Right cardiac atrium (tissue), 5 donors: ENCODE measurements around the gene FAM234A. TPM values are rescaled to one million over a fixed set of nuclear protein-coding genes. Genes with fewer than 3 reads are reported as not detected.
A peak's percentile ranks its signal among the peaks of the same experiment; 100 is the strongest.
"Not testable (repeated sequence)": the region's sequence is repeated elsewhere in the genome, so short reads cannot be mapped to it uniquely, and the experiment has no call there.

Experiments
- ATAC-seq, 2 donors: fragments of 200-7000 bp; cut with Tn5 transposase; one replicate each; pipeline versions ENCODE4 v1.8.0 to v1.9.1; 2020; ENCODE audit warnings: moderate library complexity in 2 of 2, mild to moderate bottlenecking in 1 of 2
- DNase-seq, 3 donors: peaks; one replicate each; pipeline ENCODE4 v3.0.0-alpha.2; 2020
- H3K27ac ChIP-seq: one replicate; pipeline ENCODE4 v1.5.1; 2013; ENCODE audit warnings: mild to moderate bottlenecking, low read length, control low read depth, moderate library complexity
- H3K27me3 ChIP-seq: one replicate; pipeline ENCODE4 v1.6.1; 2013; ENCODE audit not compliant: control insufficient read depth, insufficient read depth
- H3K4me1 ChIP-seq: one replicate; pipeline ENCODE4 v1.6.1; 2013; ENCODE audit warnings: low read length; ENCODE audit not compliant: control insufficient read depth, insufficient read depth
- H3K4me3 ChIP-seq: one replicate; pipeline ENCODE4 v1.5.1; 2013; ENCODE audit warnings: low read length, control low read depth
- H3K9me3 ChIP-seq: one replicate; pipeline ENCODE4 v1.6.1; 2013; ENCODE audit warnings: low read length; ENCODE audit not compliant: control insufficient read depth
- WGBS: extraction: QIAGEN DNeasy Blood & Tissue Kit; methylation state at CpG from one replicate; pipeline ENCODE4 v1.1.7; 2013; 5-methylcytosine and 5-hydroxymethylcytosine counted together
- intact Hi-C, 4 donors: fragments of 100-400 bp; cut with DNase I; formaldehyde crosslinking; loops; one replicate each; pipeline versions ENCODE4 v1.11.0 to v1.14.0; 2022 to 2023
- polyA plus RNA-seq: library from polyadenylated mRNA; stranded (reverse); fragments of 200-250 nt; gene quantifications from one replicate; pipeline ENCODE4 v1.2.3, GENCODE V29; 2013
- total RNA-seq, 4 donors: library from RNA; stranded (reverse); fragmentation: NEBNext Ultra II Directional; extraction: Animal tissue kit (Norgen Biotek cat#: 25700); gene quantifications; one replicate each; pipeline ENCODE4 v1.2.1, GENCODE V29; 2021
- donor health status: healthy with polysubstance abuse.
- donor health status: DM: no; HTN: yes; CAD: no.
- donor health status: DM: no; HTN: no; CAD: no.
- donor health status: DM: no; HTN: yes; CAD: no; lungs with severe emphysema.
- donor health status: DM: yes; HTN: yes; CAD: no.

FAM234A gene
- total and polyA plus RNA-seq, 5 donors = 131 to 171 (median 143) TPM

- WGBS = 97% methylated on average over 25 of the region's 25 CpGs
- peak in 2 of 3 donors; percentile 46 to 51 for DNase-seq
- intact Hi-C loops = no loop called here
- H3K27me3 ChIP-seq = no peaks in the 10 kb centered on the region
- H3K27ac ChIP-seq = no peak overlapping the region
- no peaks in the 10 kb centered on the region for H3K9me3 ChIP-seq
- ATAC-seq = no peak
- peaks cover 2% of the 10 kb centered on the region for H3K4me1 ChIP-seq
- H3K4me3 ChIP-seq = no peak overlapping the region
These were observed 19.8 kb downstream of the FAM234A start for GRCh38 chr16:254461-254860.

DNA sequence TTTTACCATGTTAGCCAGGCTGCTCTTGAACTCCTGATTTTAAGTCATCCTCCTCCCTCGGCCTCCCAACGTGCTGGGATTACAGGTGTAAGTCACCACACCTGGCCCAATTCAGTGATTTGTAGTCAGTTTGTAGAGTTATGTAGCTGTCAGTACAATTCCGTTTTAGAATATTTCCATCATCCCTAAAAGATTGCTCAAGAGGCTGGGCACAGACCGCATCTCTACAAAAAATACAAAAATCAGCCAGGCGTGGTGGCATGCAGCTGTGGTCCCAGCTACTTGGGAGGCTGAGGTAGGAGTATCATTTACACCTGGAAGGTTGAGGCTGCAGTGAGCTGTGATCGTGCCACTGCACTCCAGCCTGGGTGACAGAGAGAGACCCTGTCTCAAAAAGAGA, 20.6 kb downstream of the FAM234A start:
- Histone ChIP-seq H3K4me1 (peaks cover 2% of the 10 kb centered on the region), H3K27me3 (no peaks in the 10 kb centered on the region), H3K27ac (no peak overlapping the region), H3K9me3 (no peaks in the 10 kb centered on the region), H3K4me3 (no peak overlapping the region)
- DNase-seq = peak in 1 of 3 donors; percentile 11
- no peak for ATAC-seq
- 95% methylated on average over 6 of the region's 6 CpGs for WGBS
- intact Hi-C loops = no loop called here

DNA sequence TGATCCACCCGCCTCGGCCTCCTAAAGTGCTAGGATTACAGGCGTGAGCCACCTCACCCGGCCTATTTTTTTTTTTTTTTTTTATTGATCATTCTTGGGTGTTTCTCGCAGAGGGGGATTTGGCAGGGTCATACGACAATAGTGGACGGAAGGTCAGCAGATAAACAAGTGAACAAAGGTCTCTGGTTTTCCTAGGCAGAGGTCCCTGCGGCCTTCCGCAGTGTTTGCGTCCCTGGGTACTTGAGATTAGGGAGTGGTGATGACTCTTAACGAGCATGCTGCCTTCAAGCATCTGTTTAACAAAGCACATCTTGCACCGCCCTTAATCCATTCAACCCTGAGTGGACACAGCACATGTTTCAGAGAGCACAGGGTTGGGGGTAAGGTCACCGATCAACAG, 23.5 kb downstream of the FAM234A start:
- H3K27me3 ChIP-seq, DNase-seq, ATAC-seq, intact Hi-C loops, H3K4me1 ChIP-seq, H3K27ac ChIP-seq, H3K4me3 ChIP-seq, H3K9me3 ChIP-seq: not testable (repeated sequence)
- 91% methylated on average over 11 of the region's 13 CpGs for WGBS

DNA sequence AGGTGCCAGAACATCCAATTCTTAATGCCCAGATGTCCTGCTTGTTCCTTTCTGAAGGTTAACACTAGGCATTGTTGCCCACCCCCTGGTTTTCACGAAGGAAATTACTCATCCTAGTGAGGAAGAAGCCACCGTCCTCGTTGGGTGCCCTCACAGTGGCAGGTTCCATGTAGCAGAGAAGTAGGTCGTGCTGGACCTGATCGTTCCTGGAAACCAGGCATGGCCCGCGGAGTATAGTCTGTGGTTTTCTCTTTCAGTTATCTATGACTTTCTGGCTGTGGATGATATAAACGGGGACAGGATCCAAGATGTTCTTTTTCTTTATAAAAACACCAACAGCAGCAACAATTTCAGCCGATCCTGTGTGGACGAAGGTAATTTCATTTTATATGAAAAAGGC, 24.6 kb downstream of the FAM234A start:
- no peak for ATAC-seq
- H3K4me3 ChIP-seq = no peak overlapping the region
- 78% methylated on average over 10 of the region's 10 CpGs for whole genome bisulfite sequencing

GRCh38 chr16:259814-260253, 25.2 kb downstream of the FAM234A start:
- intact Hi-C loops = no loop called here
- WGBS = 93% methylated on average over 13 of the region's 13 CpGs

More for the DNA sequence above, 24.6 kb downstream of the FAM234A start:
- intact Hi-C loops = no loop called here
- Histone ChIP-seq H3K9me3 (no peaks in the 10 kb centered on the region), H3K27ac (no peak overlapping the region), H3K27me3 (no peaks in the 10 kb centered on the region), H3K4me1 (no peaks in the 10 kb centered on the region)
- no peak for DNase-seq

GRCh38 chr16:260326-260725, 25.7 kb downstream of the FAM234A start:
- 94% methylated on average over 19 of the region's 19 CpGs for WGBS
- no peak overlapping the region for H3K27ac ChIP-seq
- intact Hi-C loops = no loop called here
- H3K4me3 ChIP-seq = no peak overlapping the region
- ATAC-seq = no peak
- no peaks in the 10 kb centered on the region for H3K4me1 ChIP-seq
- no peaks in the 10 kb centered on the region for H3K9me3 ChIP-seq
- H3K27me3 ChIP-seq = no peaks in the 10 kb centered on the region
- DNase-seq = peak in 2 of 3 donors; percentile 30 to 41

More at GRCh38 chr16:259814-260253, 25.2 kb downstream of the FAM234A start:
- Histone ChIP-seq H3K4me3 (no peak overlapping the region), H3K4me1 (no peaks in the 10 kb centered on the region), H3K27ac (no peak overlapping the region), H3K9me3 (no peaks in the 10 kb centered on the region), H3K27me3 (no peaks in the 10 kb centered on the region)
- ATAC-seq (no peak), DNase-seq (peak in 2 of 3 donors; percentile 16 to 48)

DNA sequence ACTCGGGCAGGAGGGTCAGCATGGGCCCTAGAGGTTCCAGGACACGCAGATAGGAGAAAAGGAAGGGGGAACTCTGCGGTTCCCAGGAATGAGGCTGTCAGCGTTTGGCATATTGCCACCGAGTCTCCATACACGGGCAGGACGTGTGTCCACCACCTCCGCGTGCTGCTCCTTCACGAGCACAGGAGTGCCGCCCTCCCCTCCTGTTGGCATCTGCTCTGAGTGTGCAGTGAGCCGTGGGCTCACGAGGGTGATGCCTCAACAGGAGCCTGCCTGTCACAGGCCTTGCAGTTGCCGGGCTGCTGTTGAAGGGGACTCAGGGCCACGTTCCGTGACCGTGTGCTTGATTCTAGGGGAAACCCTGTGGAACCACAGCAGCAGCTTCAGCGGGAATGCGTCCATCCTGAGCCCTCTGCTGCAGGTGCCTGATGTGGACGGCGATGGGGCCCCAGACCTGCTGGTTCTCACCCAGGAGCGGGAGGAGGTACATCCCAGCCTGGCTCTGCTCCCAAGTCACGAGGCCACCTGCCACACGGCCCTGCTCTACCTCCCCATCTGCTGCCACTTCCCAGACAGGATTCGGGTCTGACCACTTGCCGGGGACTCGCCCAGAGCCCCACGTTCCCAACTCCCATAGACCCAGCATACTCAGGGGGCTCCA, 26.5 kb downstream of the FAM234A start:
- WGBS = 73% methylated on average over 28 of the region's 28 CpGs
- H3K4me1 ChIP-seq = no peaks in the 10 kb centered on the region
- no peaks in the 10 kb centered on the region for H3K27me3 ChIP-seq
- no peaks in the 10 kb centered on the region for H3K9me3 ChIP-seq
- DNase-seq = peak in 2 of 3 donors; percentile 65 to 76
- ATAC-seq = peak; percentile 30 to 42
- no peak overlapping the region for H3K4me3 ChIP-seq
- H3K27ac ChIP-seq = no peak overlapping the region
- intact Hi-C loops = no loop called here

DNA sequence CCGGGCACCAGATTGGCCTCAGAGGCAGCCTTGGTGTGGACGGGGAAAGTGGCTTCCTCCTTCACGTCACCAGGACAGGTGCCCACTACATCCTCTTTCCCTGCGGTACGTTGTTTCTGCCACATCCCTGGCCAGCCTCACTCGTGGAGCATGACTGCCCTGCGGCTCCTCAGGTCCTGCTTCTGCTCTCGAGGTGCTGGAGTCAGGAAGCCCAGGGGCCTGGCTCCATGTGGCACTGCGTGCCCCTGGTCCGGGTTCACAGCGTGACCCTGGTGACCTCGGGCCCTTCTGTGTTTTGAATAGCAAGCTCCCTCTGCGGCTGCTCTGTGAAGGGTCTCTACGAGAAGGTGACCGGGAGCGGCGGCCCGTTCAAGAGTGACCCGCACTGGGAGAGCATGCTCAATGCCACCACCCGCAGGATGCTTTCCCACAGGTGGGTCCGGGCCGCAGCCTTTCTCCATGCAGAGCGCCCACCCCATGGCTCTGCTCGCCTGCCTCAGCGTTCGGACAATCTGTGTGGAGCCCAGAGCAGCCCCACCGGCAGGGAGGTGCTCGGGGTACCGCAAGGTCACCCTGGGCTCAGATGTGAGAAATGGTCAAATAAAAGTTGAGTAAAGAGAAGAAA, 27.6 kb downstream of the FAM234A start:
- H3K4me3 ChIP-seq = no peak overlapping the region
- ATAC-seq (no peak), DNase-seq (peak in 2 of 3 donors; percentile 34 to 59)
- H3K27me3 ChIP-seq = no peaks in the 10 kb centered on the region
- no peak overlapping the region for H3K27ac ChIP-seq
- H3K9me3 ChIP-seq = no peaks in the 10 kb centered on the region
- no peaks in the 10 kb centered on the region for H3K4me1 ChIP-seq
- WGBS = 92% methylated on average over 29 of the region's 29 CpGs
- intact Hi-C loops = no loop called here

DNA sequence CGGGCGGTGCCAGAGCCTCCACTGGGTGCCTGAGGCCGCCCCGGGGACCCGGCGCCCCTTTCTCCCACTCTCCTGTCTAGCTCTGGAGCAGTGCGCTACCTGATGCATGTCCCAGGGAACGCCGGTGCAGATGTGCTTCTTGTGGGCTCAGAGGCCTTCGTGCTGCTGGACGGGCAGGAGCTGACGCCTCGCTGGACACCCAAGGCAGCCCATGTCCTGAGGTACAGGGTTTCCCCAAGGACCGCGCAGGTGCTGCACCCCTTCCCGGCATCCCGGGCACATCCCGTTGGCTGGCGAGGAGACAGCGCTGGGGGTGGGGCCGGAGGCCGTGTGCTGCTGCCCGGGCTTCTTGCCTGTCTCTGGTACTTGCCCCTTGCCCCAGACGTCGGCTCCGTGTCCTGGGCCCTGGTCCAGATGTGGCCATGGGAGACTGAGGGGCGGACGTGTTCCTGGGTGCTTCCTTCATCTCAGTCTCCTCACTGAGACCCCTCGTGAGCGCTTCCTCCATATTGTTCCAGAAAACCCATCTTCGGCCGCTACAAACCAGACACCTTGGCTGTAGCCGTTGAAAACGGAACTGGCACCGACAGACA, 28.7 kb downstream of the FAM234A start:
- intact Hi-C loops = no loop called here
- 94% methylated on average over 35 of the region's 35 CpGs for WGBS
- Histone ChIP-seq H3K4me3 (no peak overlapping the region), H3K27ac (no peak overlapping the region), H3K4me1 (no peaks in the 10 kb centered on the region), H3K9me3 (no peaks in the 10 kb centered on the region), H3K27me3 (no peaks in the 10 kb centered on the region)
- ATAC-seq (no peak), DNase-seq (peak in 2 of 3 donors; percentile 35 to 55)

DNA sequence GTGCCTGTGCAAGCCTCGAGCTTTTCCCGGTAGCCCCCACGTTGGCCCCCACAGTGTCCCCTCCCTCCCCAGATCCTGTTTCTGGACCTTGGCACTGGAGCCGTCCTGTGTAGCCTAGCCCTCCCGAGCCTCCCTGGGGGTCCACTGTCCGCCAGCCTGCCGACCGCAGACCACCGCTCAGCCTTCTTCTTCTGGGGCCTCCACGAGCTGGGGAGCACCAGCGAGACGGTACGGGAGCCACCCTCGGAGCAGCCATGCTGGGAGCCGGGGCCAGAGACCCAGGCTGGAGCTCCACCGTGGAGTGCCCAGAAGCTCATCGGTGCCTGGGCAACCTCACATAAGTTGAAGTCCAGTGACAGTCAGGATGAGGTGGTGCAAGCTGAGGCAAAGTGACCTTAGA, 29.3 kb downstream of the FAM234A start:
- 92% methylated on average over 17 of the region's 17 CpGs for WGBS
- peak in 2 of 3 donors; percentile 26 to 49 for DNase-seq
- Histone ChIP-seq H3K4me3 (no peak overlapping the region), H3K27me3 (no peaks in the 10 kb centered on the region), H3K4me1 (no peaks in the 10 kb centered on the region), H3K9me3 (no peaks in the 10 kb centered on the region), H3K27ac (no peak overlapping the region)
- no peak for ATAC-seq
- intact Hi-C loops = no loop called here

- WGBS = 90% methylated on average over 23 of the region's 23 CpGs
- H3K9me3 ChIP-seq = no peaks in the 10 kb centered on the region
- no peak overlapping the region for H3K27ac ChIP-seq
- DNase-seq (peak in 2 of 3 donors; percentile 46 to 55), ATAC-seq (no peak)
- no peak overlapping the region for H3K4me3 ChIP-seq
- intact Hi-C loops = no loop called here
- H3K4me1 ChIP-seq = no peaks in the 10 kb centered on the region
- no peaks in the 10 kb centered on the region for H3K27me3 ChIP-seq
These were observed 29.9 kb downstream of the FAM234A start for GRCh38 chr16:264440-264951.
